Dendritic cell treated with granulocyte-macrophage colony-stimulating factor and Interleukin-4, amounts not matched to agents 40 ng/mL and 50 ng/mL, for 4 days (primary cell): Measurements from ENCODE around the gene RAPGEF6.

Experiments used
- H3K27ac Mint-ChIP-seq: one replicate; pipeline ENCODE4 v1.8.0; 2022; ENCODE audit warnings: mild to moderate bottlenecking, mixed read lengths
- H3K27me3 Mint-ChIP-seq: one replicate; pipeline ENCODE4 v1.8.0; 2022; ENCODE audit warnings: mild to moderate bottlenecking, mixed read lengths
- H3K36me3 Mint-ChIP-seq: one replicate; pipeline ENCODE4 v1.8.0; 2022; ENCODE audit warnings: low read depth, mixed read lengths
- H3K4me1 Mint-ChIP-seq: one replicate; pipeline ENCODE4 v1.8.0; 2022; ENCODE audit warnings: low read depth, mixed read lengths
- H3K4me3 Mint-ChIP-seq: one replicate; pipeline ENCODE4 v1.8.0; 2022; ENCODE audit warnings: mild to moderate bottlenecking, moderate library complexity, mixed read lengths
- H3K9me3 Mint-ChIP-seq: one replicate; pipeline ENCODE4 v1.8.0; 2022; ENCODE audit warnings: mixed read lengths
- intact Hi-C: fragments of 100-400 bp; cut with micrococcal nuclease; formaldehyde crosslinking; loops from one replicate; pipeline ENCODE4 v1.15.0; 2022

RAPGEF6 gene

DNA sequence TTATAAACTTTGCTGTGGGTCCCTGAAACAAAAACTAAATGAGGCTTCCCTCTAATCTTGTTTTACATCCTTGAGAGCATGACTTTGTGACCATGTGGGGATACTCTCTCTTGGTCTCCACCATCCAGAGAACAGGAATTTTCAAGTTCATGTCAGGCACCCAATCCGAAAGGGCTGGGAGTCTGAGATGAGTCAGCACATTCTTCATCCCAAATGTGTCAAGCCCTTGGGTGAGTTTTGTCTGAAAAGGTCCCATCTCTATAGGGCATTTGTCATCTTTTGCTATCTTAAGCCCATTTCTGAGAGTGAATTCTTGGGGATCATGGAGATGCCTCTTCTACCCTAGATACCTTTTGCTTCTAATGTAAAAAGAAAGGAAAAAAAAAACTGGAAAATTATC is 26.9 kb upstream of the RAPGEF6 start:
- intact Hi-C loops, result no loop called here
- Mint-ChIP-seq H3K9me3 (peaks cover 26% of the 10 kb centered on the region), H3K4me1 (no peaks in the 10 kb centered on the region), H3K27me3 (no peaks in the 10 kb centered on the region), H3K27ac (no peak overlapping the region), H3K4me3 (no peak overlapping the region), H3K36me3 (peaks cover 87% of the 10 kb centered on the region)

DNA sequence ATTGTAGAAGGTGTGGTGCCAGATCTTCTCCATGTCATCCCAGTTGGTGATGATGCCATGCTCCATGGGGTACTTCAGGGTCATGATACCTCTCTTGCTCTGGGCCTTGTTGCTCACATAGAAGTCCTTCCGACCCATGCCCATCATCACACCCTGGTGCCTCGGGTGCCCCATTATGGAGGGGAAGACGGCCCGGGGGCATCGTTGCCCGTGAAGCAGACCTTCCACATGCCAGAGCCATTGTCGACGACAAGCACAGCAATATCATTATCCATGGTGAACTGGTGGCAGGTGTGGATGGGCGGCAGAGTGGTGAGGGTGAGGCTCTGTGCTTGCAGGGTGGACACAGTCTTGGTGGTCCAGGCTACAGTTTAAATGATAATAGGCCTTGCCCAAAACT is 24.8 kb upstream of the RAPGEF6 start:
- Mint-ChIP-seq H3K9me3 (peaks cover 26% of the 10 kb centered on the region), H3K27ac (no peak overlapping the region), H3K4me3 (no peak overlapping the region), H3K27me3 (no peaks in the 10 kb centered on the region), H3K36me3 (peaks cover 95% of the 10 kb centered on the region), H3K4me1 (no peaks in the 10 kb centered on the region)
- intact Hi-C loops, result no loop called here

DNA sequence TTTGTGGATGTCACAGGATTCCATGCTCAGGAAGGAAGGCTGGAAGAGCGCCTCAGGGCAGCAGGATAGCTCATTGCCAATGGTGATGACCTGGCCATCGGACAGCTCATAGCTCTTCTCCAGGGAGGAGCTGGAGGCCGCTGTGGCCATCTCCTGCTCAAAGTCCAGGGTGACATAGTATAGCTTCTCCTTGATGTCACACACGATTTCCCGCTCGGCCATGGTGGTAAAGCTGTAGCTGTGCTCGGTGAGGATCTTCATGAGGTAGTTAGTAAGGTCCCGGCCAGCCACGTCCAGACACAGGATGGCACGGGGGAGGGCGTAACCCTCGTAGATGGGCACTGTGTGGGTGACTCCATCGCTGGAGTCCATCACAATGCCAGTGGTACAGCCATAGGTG is 24.3 kb upstream of the RAPGEF6 start:
- no peaks in the 10 kb centered on the region for H3K27me3 Mint-ChIP-seq
- no peak overlapping the region for H3K27ac Mint-ChIP-seq
- H3K4me3 Mint-ChIP-seq, result no peak overlapping the region
- intact Hi-C loops, result no loop called here
- H3K4me1 Mint-ChIP-seq, result no peaks in the 10 kb centered on the region
- H3K36me3 Mint-ChIP-seq, result peaks cover 97% of the 10 kb centered on the region
- H3K9me3 Mint-ChIP-seq, result peaks cover 26% of the 10 kb centered on the region

DNA sequence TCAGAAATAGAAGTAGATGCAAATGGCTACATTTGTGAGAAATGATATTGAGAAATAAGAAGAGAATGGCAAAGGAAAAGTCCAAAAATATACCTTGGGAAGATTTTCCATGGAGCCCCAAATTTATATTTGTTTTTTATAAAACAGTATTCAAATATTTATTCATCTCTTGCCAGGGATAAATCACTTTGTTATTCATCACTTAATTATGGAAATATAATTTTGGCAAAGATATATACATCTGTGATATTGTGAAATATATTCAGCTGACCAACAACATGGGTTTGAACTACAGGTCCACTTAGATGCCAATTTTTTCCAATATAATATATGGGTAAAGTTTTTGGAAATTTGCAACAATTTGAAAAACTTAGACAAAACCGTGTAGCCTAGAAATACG is 19.7 kb upstream of the RAPGEF6 start:
- intact Hi-C loops, result no loop called here
- no peaks in the 10 kb centered on the region for H3K4me1 Mint-ChIP-seq
- H3K4me3 Mint-ChIP-seq, result no peak overlapping the region
- peaks cover 6% of the 10 kb centered on the region for H3K9me3 Mint-ChIP-seq
- peaks cover 93% of the 10 kb centered on the region for H3K36me3 Mint-ChIP-seq
- peak overlapping the region; percentile 0 for H3K27ac Mint-ChIP-seq
- H3K27me3 Mint-ChIP-seq, result no peaks in the 10 kb centered on the region

GRCh38 chr5:131654309-131654708 is 19.3 kb upstream of the RAPGEF6 start:
- H3K27me3 Mint-ChIP-seq, result no peaks in the 10 kb centered on the region
- H3K9me3 Mint-ChIP-seq, result peaks cover 1% of the 10 kb centered on the region
- H3K36me3 Mint-ChIP-seq, result peaks cover 93% of the 10 kb centered on the region
- intact Hi-C loops, result no loop called here
- H3K4me1 Mint-ChIP-seq, result no peaks in the 10 kb centered on the region
- H3K27ac Mint-ChIP-seq, result peak overlapping the region; percentile 0
- H3K4me3 Mint-ChIP-seq, result no peak overlapping the region

GRCh38 chr5:131649161-131649560 is 14.1 kb upstream of the RAPGEF6 start:
- peaks cover 66% of the 10 kb centered on the region for H3K36me3 Mint-ChIP-seq
- peaks cover 20% of the 10 kb centered on the region for H3K4me1 Mint-ChIP-seq
- H3K4me3 Mint-ChIP-seq, result no peak overlapping the region
- H3K9me3 Mint-ChIP-seq, result no peaks in the 10 kb centered on the region
- no peak overlapping the region for H3K27ac Mint-ChIP-seq
- intact Hi-C loops, result no loop called here
- H3K27me3 Mint-ChIP-seq, result no peaks in the 10 kb centered on the region

- Mint-ChIP-seq H3K4me3 (peak overlapping the region; percentile 65), H3K27me3 (no peaks in the 10 kb centered on the region), H3K4me1 (peaks cover 20% of the 10 kb centered on the region), H3K27ac (peak overlapping the region; percentile 78), H3K9me3 (no peaks in the 10 kb centered on the region), H3K36me3 (peaks cover 48% of the 10 kb centered on the region)
- intact Hi-C loops, result no loop called here
Observed at GRCh38 chr5:131647048-131647769, 12.2 kb upstream of the RAPGEF6 start.

GRCh38 chr5:131644822-131645221 is 9.8 kb upstream of the RAPGEF6 start:
- H3K4me1 Mint-ChIP-seq, result peaks cover 20% of the 10 kb centered on the region
- H3K36me3 Mint-ChIP-seq, result peaks cover 27% of the 10 kb centered on the region
- intact Hi-C loops, result loop anchor here (1.0 kb wide), 1 partner anchor 9 kb away; no protein-coding TSS in a partner anchor
- no peak overlapping the region for H3K27ac Mint-ChIP-seq
- H3K27me3 Mint-ChIP-seq, result no peaks in the 10 kb centered on the region
- H3K4me3 Mint-ChIP-seq, result no peak overlapping the region
- no peaks in the 10 kb centered on the region for H3K9me3 Mint-ChIP-seq

DNA sequence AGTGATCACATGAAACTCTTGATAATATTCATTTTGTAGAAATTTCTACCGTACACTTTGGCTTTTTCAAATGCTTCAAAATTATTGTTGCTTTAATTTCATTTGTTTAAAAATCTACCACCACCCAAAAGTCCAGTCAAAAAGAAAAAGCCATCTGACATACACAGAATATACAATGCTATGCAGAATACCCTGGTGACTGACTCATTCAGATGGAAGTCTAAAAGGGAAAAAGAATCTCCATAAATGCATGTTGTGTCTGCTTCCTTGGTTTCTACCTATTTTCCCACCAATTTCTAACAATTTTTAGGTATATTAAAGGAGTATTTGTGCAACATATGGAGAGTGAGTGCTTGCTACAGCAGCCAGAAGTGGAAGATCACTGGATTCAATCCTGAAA is 9.3 kb upstream of the RAPGEF6 start:
- H3K27me3 Mint-ChIP-seq, result no peaks in the 10 kb centered on the region
- no peak overlapping the region for H3K27ac Mint-ChIP-seq
- no peak overlapping the region for H3K4me3 Mint-ChIP-seq
- no peaks in the 10 kb centered on the region for H3K9me3 Mint-ChIP-seq
- intact Hi-C loops, result loop anchor here (1.0 kb wide), 1 partner anchor 8 kb away; no protein-coding TSS in a partner anchor
- H3K36me3 Mint-ChIP-seq, result peaks cover 23% of the 10 kb centered on the region
- H3K4me1 Mint-ChIP-seq, result peaks cover 20% of the 10 kb centered on the region

- intact Hi-C loops, result no loop called here
- no peak overlapping the region for H3K4me3 Mint-ChIP-seq
- H3K9me3 Mint-ChIP-seq, result no peaks in the 10 kb centered on the region
- H3K4me1 Mint-ChIP-seq, result peaks cover 6% of the 10 kb centered on the region
- H3K27ac Mint-ChIP-seq, result no peak overlapping the region
- H3K27me3 Mint-ChIP-seq, result no peaks in the 10 kb centered on the region
- peaks cover 15% of the 10 kb centered on the region for H3K36me3 Mint-ChIP-seq
Observed at GRCh38 chr5:131641494-131641893, 6.5 kb upstream of the RAPGEF6 start.

GRCh38 chr5:131640043-131640856 is 5.2 kb upstream of the RAPGEF6 start:
- Mint-ChIP-seq H3K27me3 (no peaks in the 10 kb centered on the region), H3K36me3 (peaks cover 12% of the 10 kb centered on the region), H3K4me1 (peaks cover 8% of the 10 kb centered on the region), H3K4me3 (no peak overlapping the region), H3K9me3 (no peaks in the 10 kb centered on the region), H3K27ac (no peak overlapping the region)
- intact Hi-C loops, result no loop called here

GRCh38 chr5:131639148-131639547 is 4.1 kb upstream of the RAPGEF6 start:
- Mint-ChIP-seq H3K27me3 (no peaks in the 10 kb centered on the region), H3K27ac (no peak overlapping the region)

GRCh38 chr5:131637694-131638093 is 2.7 kb upstream of the RAPGEF6 start:
- no peak overlapping the region for H3K27ac Mint-ChIP-seq

More at GRCh38 chr5:131639148-131639547, 4.1 kb upstream of the RAPGEF6 start:
- Mint-ChIP-seq H3K4me1 (peaks cover 8% of the 10 kb centered on the region), H3K36me3 (peaks cover 10% of the 10 kb centered on the region), H3K9me3 (no peaks in the 10 kb centered on the region), H3K4me3 (no peak overlapping the region)
- intact Hi-C loops, result no loop called here

More at GRCh38 chr5:131637694-131638093, 2.7 kb upstream of the RAPGEF6 start:
- Mint-ChIP-seq H3K36me3 (peaks cover 15% of the 10 kb centered on the region), H3K4me1 (peaks cover 8% of the 10 kb centered on the region), H3K27me3 (no peaks in the 10 kb centered on the region), H3K9me3 (no peaks in the 10 kb centered on the region), H3K4me3 (no peak overlapping the region)
- intact Hi-C loops, result no loop called here
